Endothelial cell of umbilical vein (primary cell): ENCODE data around the gene ZFAND2B. TPM values are rescaled to one million over a fixed set of nuclear protein-coding genes. Genes with fewer than 3 reads are reported as not detected.
"Not testable (repeated sequence)": the region's sequence is repeated elsewhere in the genome, so short reads cannot be mapped to it uniquely, and the experiment has no call there.

Experiments used
- BruUV-seq: library from RNA; stranded (reverse); fragments of 400-500 nt; replicated peaks from 2 replicates; lab custom pipeline; 2021; lab: Mats Ljungman, UMichigan
- CTCF ChIA-PET: fragments of 300-600, 350-600 bp; sonication (Branson Sonifier 250); formaldehyde crosslinking; loops from one replicate; lab custom pipeline; 2021; ENCODE audit warnings: antibody characterized with exemption, inconsistent platforms; lab: Charles Lee
- POLR2A ChIA-PET: fragments of 300-600, 350-600 bp; sonication (Branson Sonifier 250); formaldehyde crosslinking; loops from one replicate; lab custom pipeline; 2021; ENCODE audit warnings: antibody characterized with exemption, inconsistent platforms; lab: Charles Lee
- DNase-seq: peaks from one replicate; pipeline ENCODE4 v3.0.0-alpha.2; 2011; ENCODE audit warnings: low read depth, low spot score
- FAIRE-seq: peaks from 2 replicates; lab custom pipeline; 2011; peaks lifted over from hg19 to GRCh38; lab: Jason Lieb, UNC
- H2AFZ ChIP-seq: 2 replicates; pipeline ENCODE4 v1.6.0; 2012; ENCODE audit warnings: low read depth, low read length, control low read depth, inconsistent platforms
- H3K27ac ChIP-seq: 2 replicates; pipeline ENCODE4 v1.5.1; 2011; ENCODE audit warnings: low read depth, mild to moderate bottlenecking, control low read depth, low read length, moderate library complexity; ENCODE audit not compliant: insufficient read depth
- H3K27me3 ChIP-seq, 2 experiments: 2 replicates each; pipeline versions ENCODE4 v1.6.0 to v1.6.1; 2011; ENCODE audit warnings: low read length in 2 of 2, mixed read lengths in 1 of 2; ENCODE audit not compliant: control insufficient read depth in 2 of 2, insufficient read depth in 2 of 2
- H3K36me3 ChIP-seq, 2 experiments: 2 replicates in 1 of 2; 3 replicates in 1 of 2; pipeline ENCODE4 v1.5.1; 2011; ENCODE audit warnings: low read length in 2 of 2, mild to moderate bottlenecking in 1 of 2, moderate library complexity in 1 of 2; ENCODE audit not compliant: control insufficient read depth in 2 of 2, insufficient read depth in 2 of 2; ENCODE audit errors: extremely low read depth in 1 of 2
- H3K4me1 ChIP-seq: 3 replicates; pipeline ENCODE4 v1.5.1; 2011; ENCODE audit warnings: mild to moderate bottlenecking, low read length; ENCODE audit not compliant: control insufficient read depth, insufficient read depth; ENCODE audit errors: extremely low read depth
- H3K4me2 ChIP-seq: 2 replicates; pipeline ENCODE4 v1.6.1; 2011; ENCODE audit warnings: low read length, control low read depth, mixed read lengths; ENCODE audit not compliant: insufficient read depth
- H3K4me3 ChIP-seq, 3 experiments: fragments of 200-600 bp in 1 of 3; sonication (generic), shearing (Covaris generic) in 1 of 3; replicated peaks in 1 of 3; 2 replicates each; pipeline ENCODE4 v1.5.1; 2011 to 2016; ENCODE audit warnings: control low read depth in 3 of 3, low read length in 3 of 3, mild to moderate bottlenecking in 2 of 3, inconsistent platforms in 1 of 3, low read depth in 1 of 3, moderate library complexity in 1 of 3; ENCODE audit not compliant: insufficient read depth in 1 of 3
- H3K79me2 ChIP-seq: 2 replicates; pipeline ENCODE4 v1.6.0; 2012; ENCODE audit warnings: low read length, inconsistent platforms; ENCODE audit not compliant: control insufficient read depth, insufficient read depth
- H3K9ac ChIP-seq: replicated peaks from 2 replicates; pipeline ENCODE3; 2011; ENCODE audit warnings: low read length, control low read depth; ENCODE audit not compliant: insufficient read depth; ENCODE audit errors: extremely low read depth
- H3K9me1 ChIP-seq: replicated peaks from 3 replicates; pipeline ENCODE4 v1.6.0; 2011; ENCODE audit warnings: mild to moderate bottlenecking, low read length; ENCODE audit not compliant: control insufficient read depth, insufficient read depth; ENCODE audit errors: extremely low read depth
- H3K9me3 ChIP-seq: replicated peaks from 2 replicates; pipeline ENCODE4 v1.5.1; 2012; ENCODE audit warnings: low read length, inconsistent platforms; ENCODE audit not compliant: control insufficient read depth, insufficient read depth
- H4K20me1 ChIP-seq: replicated peaks from 2 replicates; pipeline ENCODE3; 2011; ENCODE audit warnings: mild to moderate bottlenecking, low read length; ENCODE audit not compliant: control insufficient read depth, insufficient read depth; ENCODE audit errors: extremely low read depth
- EZH2 ChIP-seq: IDR thresholded peaks from 2 replicates; pipeline ENCODE4 v1.6.1; 2012; ENCODE audit warnings: borderline replicate concordance, low read depth, mild to moderate bottlenecking, moderate library complexity, low read length, inconsistent platforms; ENCODE audit not compliant: severe bottlenecking
- FOS ChIP-seq: IDR thresholded peaks from 2 replicates; pipeline ENCODE4 v1.6.1; 2011; ENCODE audit warnings: mild to moderate bottlenecking, low read length, moderate library complexity, borderline replicate concordance; ENCODE audit not compliant: insufficient read depth
- GATA2 ChIP-seq: IDR thresholded peaks from 2 replicates; pipeline ENCODE4 v1.7.0; 2011; ENCODE audit warnings: low read depth, mild to moderate bottlenecking, moderate library complexity, mixed read lengths, low read length; ENCODE audit not compliant: insufficient read length, insufficient read depth
- JUN ChIP-seq: IDR thresholded peaks from 2 replicates; pipeline ENCODE4 v1.6.1; 2011; ENCODE audit warnings: borderline replicate concordance, low read depth; ENCODE audit not compliant: insufficient read length, insufficient read depth
- MYC ChIP-seq: IDR thresholded peaks from one replicate; pipeline ENCODE4 v1.6.1; 2011; ENCODE audit warnings: mild to moderate bottlenecking, low read depth, low read length
- POLR2A ChIP-seq: IDR thresholded peaks from 2 replicates; pipeline ENCODE4 v1.6.1; 2012; ENCODE audit warnings: low read depth, mild to moderate bottlenecking, control low read depth, low read length
- POLR2AphosphoS5 ChIP-seq: IDR thresholded peaks from 2 replicates; pipeline ENCODE4 v1.6.1; 2012; ENCODE audit warnings: low read depth, mild to moderate bottlenecking, control low read depth, low read length, moderate library complexity; ENCODE audit not compliant: insufficient read depth
- dilution Hi-C: fragments of 300-500 bp; cut with MboI; formaldehyde crosslinking; loops from one replicate; pipeline ENCODE4 v1.15.0; 2019; ENCODE audit warnings: low sequenced_read_pairs; ENCODE audit not compliant: extremely low pct_ligation_motif_present
- intact Hi-C: fragments of 100-400 bp; cut with micrococcal nuclease; formaldehyde crosslinking; loops from one replicate; pipeline ENCODE4 v1.10.0; 2022
- polyA plus RNA-seq, 4 experiments: library from polyadenylated mRNA; depleted of rRNA in 3 of 4; stranded (reverse) in 3 of 4; unstranded in 1 of 4; fragments of >200 nt; gene quantifications; 2 replicates each; pipeline versions ENCODE4 v1.2.1 to v1.2.3, GENCODE V29; 2011 to 2012; ENCODE audit warnings: missing spikeins in 1 of 4
- total RNA-seq: library from RNA; stranded (reverse); gene quantifications from 2 replicates; pipeline ENCODE4 v1.2.3, GENCODE V29; 2021
- TF ChIP-seq, protein P1 (sequence below), 2 donors: IDR thresholded peaks; 1 replicate in 1 of 2; 2 replicates in 1 of 2; pipeline ENCODE4 v1.5.1; 2011; ENCODE audit warnings: low read length in 2 of 2, mild to moderate bottlenecking in 2 of 2, moderate library complexity in 2 of 2, control low read depth in 1 of 2, inconsistent platforms in 1 of 2, low read depth in 1 of 2; ENCODE audit not compliant: insufficient read depth in 1 of 2; ENCODE audit errors: extremely low read depth in 1 of 2
- TF ChIP-seq, protein P2 (sequence below): IDR thresholded peaks from 2 replicates; pipeline ENCODE4 v1.6.1; 2011; ENCODE audit not compliant: insufficient read depth, insufficient read length

The ZFAND2B gene
- total and polyA plus RNA-seq, 2 donors (not counting 3 experiments of a cell fraction or from before 2014, with no cell fraction given), result 23.3 to 52.0 TPM

DNA sequence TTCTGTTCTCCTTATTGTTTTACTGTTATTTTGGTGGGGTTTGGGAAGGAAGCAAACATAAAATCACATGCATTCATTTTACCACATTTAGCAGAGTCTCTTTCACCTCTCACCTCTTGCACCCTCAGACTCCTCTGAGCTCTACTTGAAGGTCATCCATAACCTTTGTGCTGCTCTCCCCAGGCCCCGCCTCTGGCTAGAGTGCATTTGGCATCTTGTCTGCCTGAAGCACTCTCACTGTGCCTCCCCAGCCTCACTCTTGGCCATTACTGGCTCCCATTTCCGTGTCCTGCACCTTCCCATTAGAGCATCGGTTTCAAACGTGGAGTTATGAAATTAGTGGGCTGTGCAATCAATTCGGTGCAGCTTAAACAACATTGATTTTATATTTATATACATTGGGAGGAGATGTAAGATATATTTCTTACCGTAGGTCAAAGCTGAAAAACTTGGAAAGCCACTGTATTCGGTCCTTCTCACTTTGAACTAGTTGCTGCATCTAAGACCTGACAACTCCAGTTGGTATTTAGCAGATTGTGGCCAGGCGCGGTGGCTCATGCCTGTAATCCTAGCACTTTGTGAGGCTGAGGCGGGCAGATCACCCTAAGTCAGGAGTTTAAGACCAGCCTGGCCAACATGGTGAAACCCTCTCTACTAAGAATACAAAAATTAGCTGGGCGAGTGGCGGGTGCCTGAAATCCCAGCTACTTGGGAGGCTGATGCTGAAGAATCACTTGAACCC, 6.9 kb upstream of the ZFAND2B start:
- Histone ChIP-seq H3K9me1 (no peaks in the 10 kb centered on the region), H3K4me1 (no peaks in the 10 kb centered on the region), H2AFZ (no peak overlapping the region), H3K4me2 (no peak overlapping the region), H3K36me3 (no peaks in the 10 kb centered on the region), H3K27me3 (peaks cover 2 to 5% of the 10 kb centered on the region in 2 experiments), H3K9ac (no peak overlapping the region), H3K27ac (no peak overlapping the region), H4K20me1 (no peaks in the 10 kb centered on the region), H3K79me2 (no peaks in the 10 kb centered on the region), H3K4me3 (no peak overlapping the region), H3K9me3 (no peaks in the 10 kb centered on the region)
- TF ChIP-seq, protein P1, sequence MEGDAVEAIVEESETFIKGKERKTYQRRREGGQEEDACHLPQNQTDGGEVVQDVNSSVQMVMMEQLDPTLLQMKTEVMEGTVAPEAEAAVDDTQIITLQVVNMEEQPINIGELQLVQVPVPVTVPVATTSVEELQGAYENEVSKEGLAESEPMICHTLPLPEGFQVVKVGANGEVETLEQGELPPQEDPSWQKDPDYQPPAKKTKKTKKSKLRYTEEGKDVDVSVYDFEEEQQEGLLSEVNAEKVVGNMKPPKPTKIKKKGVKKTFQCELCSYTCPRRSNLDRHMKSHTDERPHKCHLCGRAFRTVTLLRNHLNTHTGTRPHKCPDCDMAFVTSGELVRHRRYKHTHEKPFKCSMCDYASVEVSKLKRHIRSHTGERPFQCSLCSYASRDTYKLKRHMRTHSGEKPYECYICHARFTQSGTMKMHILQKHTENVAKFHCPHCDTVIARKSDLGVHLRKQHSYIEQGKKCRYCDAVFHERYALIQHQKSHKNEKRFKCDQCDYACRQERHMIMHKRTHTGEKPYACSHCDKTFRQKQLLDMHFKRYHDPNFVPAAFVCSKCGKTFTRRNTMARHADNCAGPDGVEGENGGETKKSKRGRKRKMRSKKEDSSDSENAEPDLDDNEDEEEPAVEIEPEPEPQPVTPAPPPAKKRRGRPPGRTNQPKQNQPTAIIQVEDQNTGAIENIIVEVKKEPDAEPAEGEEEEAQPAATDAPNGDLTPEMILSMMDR (IDR thresholded peaks at IDR 0.05; ENCODE audit: extremely low read depth in 1 of 2, insufficient read depth in 1 of 2, low read depth in 1 of 2, low read length in 2 of 2), result no peak
- TF ChIP-seq POLR2A, result no peak
- TF ChIP-seq, protein P2, sequence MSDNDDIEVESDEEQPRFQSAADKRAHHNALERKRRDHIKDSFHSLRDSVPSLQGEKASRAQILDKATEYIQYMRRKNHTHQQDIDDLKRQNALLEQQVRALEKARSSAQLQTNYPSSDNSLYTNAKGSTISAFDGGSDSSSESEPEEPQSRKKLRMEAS, result no peak
- no peak for TF ChIP-seq EZH2
- no peak for TF ChIP-seq JUN
- TF ChIP-seq GATA2, result no peak
- no peak for TF ChIP-seq POLR2AphosphoS5
- no peak for TF ChIP-seq MYC
- TF ChIP-seq FOS, result no peak
- ChIA-PET CTCF (interaction anchor here (1.5 kb wide), 1 partner anchor 10 kb away, joined by 6 read pairs; no protein-coding TSS in a partner anchor), POLR2A (no interaction called here)
- FAIRE-seq (no peak), DNase-seq (no peak)
- no TSS peak for BruUV-seq
- intact Hi-C loops (no loop called here), dilution Hi-C loops (no loop called here)

DNA sequence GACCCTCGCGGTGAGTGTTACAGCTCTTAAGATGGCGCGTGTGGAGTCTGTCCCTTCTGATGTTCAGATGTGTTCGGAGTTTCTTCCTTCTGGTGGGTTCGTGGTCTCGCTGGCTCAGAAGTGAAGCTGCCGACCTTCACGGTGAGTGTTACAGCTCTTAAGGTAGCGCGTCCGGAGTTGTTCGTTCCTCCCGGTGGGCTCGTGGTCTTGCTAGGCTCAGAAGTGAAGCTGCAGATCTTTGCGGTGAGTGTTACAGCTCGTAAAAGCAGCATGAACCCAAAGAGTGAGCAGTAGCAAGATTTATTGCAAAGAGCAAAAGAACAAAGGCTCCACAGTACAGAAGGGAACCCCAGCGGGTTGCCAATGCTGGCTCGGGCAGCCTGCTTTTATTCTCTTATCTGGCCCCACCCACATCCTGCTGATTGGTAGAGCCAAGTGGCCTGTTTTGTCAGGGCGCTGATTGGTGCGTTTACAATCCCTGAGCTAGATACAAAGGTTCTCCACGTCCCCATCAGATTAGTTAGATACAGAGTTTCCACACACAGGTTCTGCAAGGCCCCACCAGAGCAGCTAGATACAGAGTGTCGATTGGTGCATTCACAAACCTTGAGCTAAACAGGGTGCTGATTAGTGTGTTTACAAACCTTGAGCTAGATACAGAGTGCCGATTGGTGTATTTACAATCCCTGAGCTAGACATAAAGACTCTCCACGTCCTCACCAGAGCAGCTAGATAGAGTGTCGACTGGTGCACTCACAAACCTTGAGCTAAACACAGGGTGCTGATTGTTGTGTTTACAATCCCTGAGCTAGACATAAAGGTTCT, 5.9 kb upstream of the ZFAND2B start:
- H3K79me2 ChIP-seq, FAIRE-seq, BruUV-seq, H3K36me3 ChIP-seq, H2AFZ ChIP-seq, dilution Hi-C loops, POLR2A ChIA-PET, CTCF ChIA-PET, H3K9me3 ChIP-seq, H3K9ac ChIP-seq, H3K27me3 ChIP-seq, H3K4me2 ChIP-seq, intact Hi-C loops, H3K27ac ChIP-seq, H4K20me1 ChIP-seq, H3K9me1 ChIP-seq, H3K4me1 ChIP-seq, H3K4me3 ChIP-seq, DNase-seq: not testable (repeated sequence)
